PC-9 (cell line): ENCODE measurements around the gene DIP2C. TPM values are rescaled to one million over a fixed set of nuclear protein-coding genes. Genes with fewer than 3 reads are reported as not detected.

ENCODE experiments used
- BruUV-seq: library from RNA; stranded (reverse); fragments of 400-500 nt; replicated peaks from 2 replicates; lab custom pipeline; 2021; lab: Mats Ljungman, UMichigan
- CTCF ChIA-PET: fragments of 300-600 bp; sonication (Branson Sonifier 250); formaldehyde crosslinking; loops from one replicate; lab custom pipeline; 2022; ENCODE audit warnings: antibody characterized with exemption; lab: Charles Lee
- POLR2A ChIA-PET: fragments of 300-600 bp; sonication (Branson Sonifier 250); formaldehyde crosslinking; loops from one replicate; lab custom pipeline; 2022; ENCODE audit warnings: antibody characterized with exemption; ENCODE audit not compliant: unreplicated experiment; lab: Charles Lee
- DNase-seq, 2 experiments: peaks; one replicate each; pipeline versions ENCODE4 v3.0.0 to v3.0.0-alpha.2; 2015 to 2022; ENCODE audit warnings: mixed read lengths in 1 of 2
- H2AFZ ChIP-seq: fragments of 200-600 bp; sonication (generic); 2 replicates; pipeline ENCODE4 v1.8.1; 2017; ENCODE audit warnings: antibody characterized with exemption
- H3F3A ChIP-seq: fragments of 200-600 bp; sonication (generic); 2 replicates; pipeline ENCODE4 v1.8.1; 2017; ENCODE audit warnings: antibody characterized with exemption, mild to moderate bottlenecking, low read depth; ENCODE audit not compliant: insufficient read depth
- H3K27ac ChIP-seq: fragments of 200-600 bp; sonication (generic); 2 replicates; pipeline ENCODE4 v1.6.1; 2016; ENCODE audit warnings: mixed run types
- H3K27me3 ChIP-seq: fragments of 200-600 bp; sonication (generic); 2 replicates; pipeline ENCODE4 v1.6.1; 2016; ENCODE audit warnings: low read depth, mixed run types; ENCODE audit not compliant: insufficient read depth
- H3K36me3 ChIP-seq: fragments of 200-600 bp; sonication (generic); 2 replicates; pipeline ENCODE4 v1.6.1; 2016; ENCODE audit warnings: low read depth, mixed run types
- H3K4me1 ChIP-seq: fragments of 200-600 bp; sonication (generic); replicated peaks from 2 replicates; pipeline ENCODE4 v1.6.1; 2016; ENCODE audit warnings: mixed run types; ENCODE audit not compliant: insufficient read depth
- H3K4me2 ChIP-seq: fragments of 200-600 bp; sonication (generic); 2 replicates; pipeline ENCODE4 v1.6.1; 2017; ENCODE audit warnings: mixed run types
- H3K4me3 ChIP-seq: fragments of 200-600 bp; sonication (generic); 2 replicates; pipeline ENCODE4 v1.6.1; 2016; ENCODE audit warnings: mixed run types
- H3K79me2 ChIP-seq: fragments of 200-600 bp; sonication (generic); 2 replicates; pipeline ENCODE4 v1.6.1; 2017; ENCODE audit warnings: low read depth, mixed run types
- H3K9me2 ChIP-seq: fragments of 200-600 bp; sonication (generic); 2 replicates; pipeline ENCODE4 v1.8.1; 2017; ENCODE audit warnings: mild to moderate bottlenecking; ENCODE audit not compliant: insufficient read depth
- H3K9me3 ChIP-seq: fragments of 200-600 bp; sonication (generic); 2 replicates; pipeline ENCODE4 v1.8.1; 2016; ENCODE audit warnings: low read depth; ENCODE audit not compliant: insufficient read depth
- H4K20me1 ChIP-seq: fragments of 200-600 bp; sonication (generic); 2 replicates; pipeline ENCODE4 v1.8.1; 2017; ENCODE audit not compliant: insufficient read depth
- EZH2 ChIP-seq: fragments of 200-600 bp; sonication (generic); IDR thresholded peaks from 2 replicates; pipeline ENCODE4 v1.8.0; 2017; ENCODE audit warnings: antibody characterized with exemption, low read depth
- intact Hi-C: fragments of 100-400 bp; cut with micrococcal nuclease; formaldehyde crosslinking; loops from one replicate; pipeline ENCODE4 v1.10.0; 2022; ENCODE audit not compliant: unreplicated experiment
- total RNA-seq: library from RNA; stranded (reverse); gene quantifications from 2 replicates; pipeline ENCODE4 v1.2.3, GENCODE V29; 2021
- TF ChIP-seq, protein P1 (sequence below): fragments of 200-600 bp; sonication (generic); conservative IDR thresholded peaks from 2 replicates; pipeline ENCODE4 v1.6.1; 2017; ENCODE audit warnings: mixed run types, antibody characterized with exemption, mild to moderate bottlenecking, moderate library complexity

DIP2C gene
- total RNA-seq, 1 experiment from 2014 or later: 0.83 TPM

DNA sequence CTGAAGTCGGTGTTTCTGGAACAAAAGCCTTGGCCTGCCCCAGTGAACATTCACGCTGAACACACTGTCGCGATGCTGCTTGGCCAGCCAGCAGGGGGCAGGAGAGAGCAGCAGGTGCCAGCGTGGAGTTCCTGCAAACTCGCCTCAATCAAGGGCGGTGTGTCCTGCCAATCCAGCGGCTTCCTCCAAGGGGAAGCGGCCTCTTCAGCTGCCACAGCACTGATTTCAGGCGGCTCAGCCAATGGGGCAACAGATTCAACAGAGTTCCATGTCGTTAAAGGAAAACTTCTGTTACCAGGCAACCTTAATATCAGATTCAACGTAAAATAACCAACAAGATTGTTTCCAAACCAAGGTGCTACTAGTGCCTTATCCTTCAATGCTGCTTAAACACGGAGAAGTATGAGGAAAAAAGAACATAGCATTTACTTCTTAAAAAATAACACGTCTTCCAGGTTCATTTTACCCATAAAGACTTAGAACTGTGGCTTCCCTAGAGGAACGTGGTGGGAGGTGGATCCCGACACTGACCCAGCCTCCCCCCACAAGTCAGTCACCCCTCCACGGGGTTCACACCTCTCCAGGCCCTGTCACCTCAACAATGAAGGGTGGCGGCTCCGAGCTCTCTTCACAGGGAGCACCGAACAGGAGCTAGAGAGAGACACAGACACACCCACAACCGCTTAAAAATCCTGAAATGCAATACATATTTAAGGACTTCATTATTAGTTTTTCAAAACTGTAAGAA lies 178.2 kb downstream of the DIP2C start:
- no peaks in the 10 kb centered on the region for H3F3A ChIP-seq
- H3K27me3 ChIP-seq: peaks cover 26% of the 10 kb centered on the region; the same call in 1 of the 2 replicates
- no peak overlapping the region for H3K27ac ChIP-seq
- no peaks in the 10 kb centered on the region for H3K79me2 ChIP-seq
- ChIA-PET CTCF (interaction anchor here (0.6 to 1.1 kb wide), 3 partner anchors 114 to 299 kb away, joined by 4 read pairs; no protein-coding TSS in a partner anchor), POLR2A (no interaction called here)
- no peak overlapping the region for H3K4me2 ChIP-seq
- no peak overlapping the region for H2AFZ ChIP-seq
- no peaks in the 10 kb centered on the region for H3K9me2 ChIP-seq
- BruUV-seq: no TSS peak
- intact Hi-C loops: loop anchor here (1.0 to 5.0 kb wide), 5 partner anchors 74 to 334 kb away; no protein-coding TSS in a partner anchor
- H3K4me1 ChIP-seq: no peaks in the 10 kb centered on the region
- H4K20me1 ChIP-seq: no peaks in the 10 kb centered on the region
- no peak overlapping the region for H3K4me3 ChIP-seq
- TF ChIP-seq, protein P1, sequence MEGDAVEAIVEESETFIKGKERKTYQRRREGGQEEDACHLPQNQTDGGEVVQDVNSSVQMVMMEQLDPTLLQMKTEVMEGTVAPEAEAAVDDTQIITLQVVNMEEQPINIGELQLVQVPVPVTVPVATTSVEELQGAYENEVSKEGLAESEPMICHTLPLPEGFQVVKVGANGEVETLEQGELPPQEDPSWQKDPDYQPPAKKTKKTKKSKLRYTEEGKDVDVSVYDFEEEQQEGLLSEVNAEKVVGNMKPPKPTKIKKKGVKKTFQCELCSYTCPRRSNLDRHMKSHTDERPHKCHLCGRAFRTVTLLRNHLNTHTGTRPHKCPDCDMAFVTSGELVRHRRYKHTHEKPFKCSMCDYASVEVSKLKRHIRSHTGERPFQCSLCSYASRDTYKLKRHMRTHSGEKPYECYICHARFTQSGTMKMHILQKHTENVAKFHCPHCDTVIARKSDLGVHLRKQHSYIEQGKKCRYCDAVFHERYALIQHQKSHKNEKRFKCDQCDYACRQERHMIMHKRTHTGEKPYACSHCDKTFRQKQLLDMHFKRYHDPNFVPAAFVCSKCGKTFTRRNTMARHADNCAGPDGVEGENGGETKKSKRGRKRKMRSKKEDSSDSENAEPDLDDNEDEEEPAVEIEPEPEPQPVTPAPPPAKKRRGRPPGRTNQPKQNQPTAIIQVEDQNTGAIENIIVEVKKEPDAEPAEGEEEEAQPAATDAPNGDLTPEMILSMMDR: peak; percentile 78
- no peak for TF ChIP-seq EZH2
- no peaks in the 10 kb centered on the region for H3K9me3 ChIP-seq
- DNase-seq: peak in 1 of 2 experiments; percentile 86
- no peaks in the 10 kb centered on the region for H3K36me3 ChIP-seq

DNA sequence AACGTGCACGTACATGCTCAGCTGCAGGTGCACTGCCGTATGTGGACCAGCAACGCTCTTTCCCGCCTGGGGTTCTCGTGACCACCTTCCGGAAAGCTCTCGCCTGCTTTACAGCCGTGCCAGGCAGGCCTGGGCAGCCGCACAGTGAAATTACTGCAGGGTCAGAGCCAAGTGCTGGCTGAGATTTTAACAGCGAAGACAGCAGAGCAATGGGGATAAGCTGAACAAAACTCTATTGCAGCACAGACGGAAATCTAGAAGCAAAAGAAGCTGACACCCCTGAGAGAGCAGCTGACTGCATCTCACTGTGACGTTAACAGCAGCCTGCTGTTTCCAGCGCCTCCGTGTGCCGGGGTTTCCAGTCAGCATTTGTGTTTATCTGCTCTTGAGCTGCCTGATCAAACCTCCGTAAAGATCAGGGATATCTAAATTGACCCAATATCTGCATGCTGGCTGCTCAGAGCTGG lies 179.0 kb downstream of the DIP2C start:
- intact Hi-C loops: loop anchor here (5.0 kb wide), 2 partner anchors 182 to 333 kb away; no protein-coding TSS in a partner anchor
- CTCF ChIA-PET: interaction anchor here (0.6 kb wide), 1 partner anchor 300 kb away, joined by 4 read pairs; no protein-coding TSS in a partner anchor
- no peak overlapping the region for H3K27ac ChIP-seq

DNA sequence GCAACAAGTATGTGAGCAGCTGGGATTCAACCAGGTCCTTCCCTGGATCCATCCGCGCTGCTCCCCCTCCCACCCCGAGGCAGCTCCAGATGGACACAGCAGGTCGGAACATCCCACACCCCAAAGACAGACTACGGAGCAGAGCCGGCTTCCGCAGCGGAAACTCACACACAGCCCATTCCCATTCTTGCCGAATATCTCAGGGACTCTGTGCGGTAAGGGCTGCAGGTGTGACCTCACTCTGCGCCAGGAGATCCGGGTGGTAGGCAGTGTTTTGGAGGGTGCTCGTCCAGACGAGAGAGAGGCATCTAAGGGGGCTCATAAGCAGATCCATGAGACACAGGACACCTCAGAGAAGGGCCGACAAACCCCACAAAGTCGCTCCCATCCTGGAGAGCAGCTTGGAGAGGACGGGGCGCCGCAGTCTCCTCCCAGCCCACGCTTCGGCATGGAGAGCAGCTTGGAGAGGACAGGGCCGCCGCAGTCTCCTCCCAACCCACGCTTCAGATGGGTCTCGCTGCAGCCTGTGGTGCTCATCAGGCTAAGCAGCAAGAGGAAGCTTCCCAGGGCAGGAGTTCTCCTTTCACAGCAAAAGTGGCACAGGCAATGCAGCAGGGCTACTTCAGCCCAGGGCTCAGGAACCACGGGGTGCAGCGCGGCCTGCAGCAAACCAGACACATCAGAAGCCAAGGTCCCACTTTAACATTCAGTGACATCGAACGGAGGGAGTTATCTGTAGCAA lies 179.9 kb downstream of the DIP2C start:
- Histone ChIP-seq H3K4me1 (no peaks in the 10 kb centered on the region), H3K36me3 (no peaks in the 10 kb centered on the region), H2AFZ (no peak overlapping the region), H3K9me2 (no peaks in the 10 kb centered on the region), H3K4me3 (no peak overlapping the region), H3F3A (no peaks in the 10 kb centered on the region), H3K27ac (no peak overlapping the region), H3K79me2 (no peaks in the 10 kb centered on the region), H3K9me3 (no peaks in the 10 kb centered on the region), H3K4me2 (no peak overlapping the region), H3K27me3 (peaks cover 32% of the 10 kb centered on the region; the same call in 1 of the 2 replicates), H4K20me1 (no peaks in the 10 kb centered on the region)
- no TSS peak for BruUV-seq
- TF ChIP-seq, protein P1: no peak
- no peak for TF ChIP-seq EZH2
- ChIA-PET POLR2A (no interaction called here), CTCF (no interaction called here)
- intact Hi-C loops: loop anchor here (5.0 kb wide), 2 partner anchors 183 to 332 kb away; no protein-coding TSS in a partner anchor
- DNase-seq: no peak

More for the DNA sequence above, 179.0 kb downstream of the DIP2C start:
- no peaks in the 10 kb centered on the region for H3K9me3 ChIP-seq
- no peaks in the 10 kb centered on the region for H3K79me2 ChIP-seq
- peaks cover 32% of the 10 kb centered on the region; the same call in 1 of the 2 replicates for H3K27me3 ChIP-seq
- TF ChIP-seq, protein P1: no peak
- TF ChIP-seq EZH2: no peak
- H3K9me2 ChIP-seq: no peaks in the 10 kb centered on the region
- no peaks in the 10 kb centered on the region for H3F3A ChIP-seq
- no peak overlapping the region for H3K4me2 ChIP-seq
- POLR2A ChIA-PET: no interaction called here
- no peak for DNase-seq
- no TSS peak for BruUV-seq
- no peak overlapping the region for H2AFZ ChIP-seq
- H3K4me1 ChIP-seq: no peaks in the 10 kb centered on the region
- no peaks in the 10 kb centered on the region for H4K20me1 ChIP-seq
- no peaks in the 10 kb centered on the region for H3K36me3 ChIP-seq
- no peak overlapping the region for H3K4me3 ChIP-seq
